Activated CD4-positive, CD25-positive, alpha-beta regulatory T cell treated with anti-CD3 and anti-CD28 coated beads, Interleukin-2, amount 50 U/mL, for 72 hours (primary cell): Measurements from ENCODE around the gene GPR65.
"Not testable (repeated sequence)": the region's sequence is repeated elsewhere in the genome, so short reads cannot be mapped to it uniquely, and the experiment has no call there.

ENCODE experiments used
- DNase-seq: peaks from one replicate; pipeline ENCODE4 v3.0.0; 2021

Gene GPR65

GRCh38 chr14:88004506-88005036 lies 364 bp upstream of the GPR65 start:
- DNase-seq: no peak

GRCh38 chr14:88005978-88006851 lies 1.3 kb downstream of the GPR65 start:
- DNase-seq: peak; percentile 49

- DNase-seq: no peak
These were observed 2.7 kb downstream of the GPR65 start for GRCh38 chr14:88007608-88008007.

GRCh38 chr14:88008039-88008742 lies 3.3 kb downstream of the GPR65 start:
- no peak for DNase-seq

GRCh38 chr14:88009486-88009885 lies 4.6 kb downstream of the GPR65 start:
- no peak for DNase-seq

GRCh38 chr14:88010331-88010730 lies 5.4 kb downstream of the GPR65 start:
- DNase-seq: no peak

- no peak for DNase-seq
These were observed 7.6 kb downstream of the GPR65 start for GRCh38 chr14:88012495-88012894.

GRCh38 chr14:88013750-88014349 lies 8.9 kb downstream of the GPR65 start:
- no peak for DNase-seq

GRCh38 chr14:88016768-88017167 lies 11.8 kb downstream of the GPR65 start:
- no peak for DNase-seq

- no peak for DNase-seq
These were observed 12.6 kb downstream of the GPR65 start for GRCh38 chr14:88017535-88017934.

- no peak for DNase-seq
These were observed 18.8 kb downstream of the GPR65 start for GRCh38 chr14:88023658-88024187.

GRCh38 chr14:88024252-88025086 lies 19.5 kb downstream of the GPR65 start:
- not testable (repeated sequence) for DNase-seq

- no peak for DNase-seq
These were observed 20.4 kb downstream of the GPR65 start for GRCh38 chr14:88025313-88025712.

- no peak for DNase-seq
These were observed 22.0 kb downstream of the GPR65 start for GRCh38 chr14:88026890-88027289.

GRCh38 chr14:88029500-88029899 lies 24.6 kb downstream of the GPR65 start:
- DNase-seq: no peak

GRCh38 chr14:88030079-88030478 lies 25.1 kb downstream of the GPR65 start:
- no peak for DNase-seq

- no peak for DNase-seq
These were observed 26.0 kb downstream of the GPR65 start for GRCh38 chr14:88030892-88031291.

GRCh38 chr14:88032373-88032772 lies 27.4 kb downstream of the GPR65 start:
- DNase-seq: no peak

- DNase-seq: no peak
These were observed 29.1 kb downstream of the GPR65 start for GRCh38 chr14:88034076-88034475.

- no peak for DNase-seq
These were observed 31.5 kb downstream of the GPR65 start for GRCh38 chr14:88036422-88036821.

- no peak for DNase-seq
These were observed 32.4 kb downstream of the GPR65 start for GRCh38 chr14:88037325-88037724.

GRCh38 chr14:88039197-88039596 lies 34.3 kb downstream of the GPR65 start:
- no peak for DNase-seq
